Measurements from ENCODE around the gene CPT1B.
A peak's percentile ranks its signal among the peaks of the same experiment; 100 is the strongest.

Gene CPT1B

GRCh38 chr22:50585781-50586180 is 7.6 kb upstream of the CPT1B start:
- DNase-seq (ENCODE audit: low read depth in 2 of 2), result no peak

DNA sequence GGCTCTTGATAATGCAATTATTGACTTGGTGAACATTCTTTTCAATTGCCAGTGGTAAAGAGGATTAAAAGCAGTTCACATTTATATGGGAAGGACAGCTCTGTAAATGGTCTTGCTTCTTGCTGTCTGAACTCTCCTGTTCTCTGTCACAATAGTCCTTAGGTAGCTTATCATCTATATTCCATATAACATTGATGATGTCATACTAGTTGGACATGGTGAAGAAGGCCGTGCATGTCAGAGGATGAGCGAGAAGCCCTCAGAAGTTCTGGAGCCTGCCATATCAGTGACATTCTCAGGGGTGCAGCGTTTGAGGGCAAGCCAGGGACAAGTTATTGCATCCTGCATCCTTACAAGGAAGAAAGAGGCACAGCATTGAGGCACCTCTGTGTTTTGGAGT is 7.0 kb upstream of the CPT1B start:
- no peak for DNase-seq (ENCODE audit: low read depth in 2 of 2)

- DNase-seq (ENCODE audit: low read depth in 2 of 2), result no peak
Observed at GRCh38 chr22:50584106-50585096, 6.2 kb upstream of the CPT1B start.

DNA sequence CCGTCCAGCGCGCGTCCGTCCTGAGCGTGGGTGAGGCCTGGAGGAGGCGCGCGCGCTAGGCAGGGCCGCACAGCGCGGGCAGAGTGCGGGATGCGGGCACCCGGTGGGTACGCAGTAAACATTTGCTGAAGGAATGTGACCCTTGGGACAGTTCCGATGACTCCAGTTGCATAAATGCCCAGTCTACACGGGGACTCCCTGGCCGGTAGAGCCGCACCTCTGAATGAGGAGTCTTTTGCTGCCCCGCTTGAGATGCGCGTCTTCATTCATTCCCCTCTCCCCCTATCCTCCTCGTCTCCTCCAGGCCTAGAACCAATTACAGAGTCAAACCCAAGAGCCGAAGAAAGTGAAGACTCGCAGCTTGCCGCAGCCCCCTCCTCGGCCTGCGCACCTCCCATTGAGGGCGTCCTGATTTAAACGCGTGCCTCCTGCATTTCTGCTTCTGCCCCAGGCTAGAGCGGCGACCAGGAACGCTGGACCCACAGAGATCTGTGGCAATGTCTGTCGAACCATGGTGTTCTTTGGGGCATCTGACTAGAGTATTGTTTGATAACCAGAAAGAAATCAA is 5.2 kb upstream of the CPT1B start:
- no peak for DNase-seq (ENCODE audit: low read depth in 2 of 2)

DNA sequence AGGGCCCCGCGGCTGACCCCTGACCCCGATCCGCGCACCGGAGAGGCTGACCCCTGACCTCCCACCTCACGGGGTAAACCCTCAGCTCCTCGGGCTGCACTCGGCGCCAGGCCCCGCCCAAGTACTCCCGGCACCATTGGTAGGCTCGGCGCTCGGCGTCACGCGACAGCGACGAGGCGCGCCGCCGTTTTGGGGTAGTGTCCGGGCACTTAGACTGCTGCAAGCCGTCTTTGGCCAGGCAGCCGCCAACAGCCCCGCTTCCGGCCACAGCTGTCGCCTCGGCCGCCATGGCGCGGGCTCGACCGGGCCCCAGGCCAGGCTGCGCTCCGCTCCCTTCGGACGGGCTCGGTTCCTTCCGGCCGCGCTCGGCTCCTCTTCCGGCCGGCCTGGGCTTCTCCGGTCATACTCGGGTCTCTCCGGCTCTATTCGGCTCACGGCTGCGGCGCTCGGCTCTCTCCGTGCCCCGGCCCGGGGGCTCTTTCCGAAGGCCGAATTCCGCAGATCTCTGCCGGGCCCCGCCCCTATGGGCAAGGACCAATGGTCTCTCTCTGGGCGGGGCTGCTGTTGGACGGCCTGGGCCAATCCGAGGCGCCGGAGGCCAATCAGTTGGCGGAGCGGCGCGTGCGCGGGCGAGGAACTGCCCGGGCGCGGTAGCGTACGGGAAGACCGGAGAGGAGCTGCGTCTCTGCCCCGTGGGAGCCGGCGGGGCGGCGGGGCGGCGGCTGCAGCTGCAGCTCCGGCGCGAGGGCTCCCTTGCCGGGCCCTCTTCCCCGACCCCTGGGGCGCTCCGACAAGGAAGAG is 4.5 kb upstream of the CPT1B start, which contains the start of gene CHKB:
Gene CHKB (minus strand): TSS at position 357 of the 801 bp plus-strand sequence. CDS start 68 bp downstream, at position 289.
- DNase-seq (ENCODE audit: low read depth in 2 of 2), result peak; percentile 93 to 98

DNA sequence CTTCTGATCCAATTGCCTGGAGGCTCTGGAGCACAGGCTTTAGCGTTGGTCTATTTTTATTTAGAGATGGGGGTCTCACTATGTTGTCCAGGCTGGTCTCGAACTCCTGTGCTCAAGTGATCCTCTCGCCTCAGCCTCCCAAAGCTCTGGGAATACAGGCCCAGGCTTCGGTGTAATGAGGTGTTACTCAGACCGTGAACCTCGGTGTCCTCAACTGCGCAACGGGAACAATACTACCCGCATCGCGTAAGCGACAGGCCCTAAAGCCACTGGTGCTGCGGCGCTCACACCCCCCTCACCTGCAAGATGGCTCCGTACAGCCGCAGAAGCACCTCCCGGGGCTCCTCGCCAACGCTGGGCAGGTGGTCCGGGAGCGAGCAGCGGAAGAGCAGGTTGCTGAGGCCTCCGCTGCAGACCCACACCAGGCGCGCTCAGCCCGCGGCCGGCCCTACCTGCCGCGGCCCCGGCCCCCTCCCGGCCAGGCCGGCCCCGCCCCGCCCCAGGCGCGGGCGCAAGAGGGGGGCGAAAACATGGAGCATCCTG is 3.8 kb upstream of the CPT1B start:
- no peak for DNase-seq (ENCODE audit: low read depth in 2 of 2)

GRCh38 chr22:50581031-50581949 is 3.1 kb upstream of the CPT1B start:
- no peak for DNase-seq (ENCODE audit: low read depth in 2 of 2)

DNA sequence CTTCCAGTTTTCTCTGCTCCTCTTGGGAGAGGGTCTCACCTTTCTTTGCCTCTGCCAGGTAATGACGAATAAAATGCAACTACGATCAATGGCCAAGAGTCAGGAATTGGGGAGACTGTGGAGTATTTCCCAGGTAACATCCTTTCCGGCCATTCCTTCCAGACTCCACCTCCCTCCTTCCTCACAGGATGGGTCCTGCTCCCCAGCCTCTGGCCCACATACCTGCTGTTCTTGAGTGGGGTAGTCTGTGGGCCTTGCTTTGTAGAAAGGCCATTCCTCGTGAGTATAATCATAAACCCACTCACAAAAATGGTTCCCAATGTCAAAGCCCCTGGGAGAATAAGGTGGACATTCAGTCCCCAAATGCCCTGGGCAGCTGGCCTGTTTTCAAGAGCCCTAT is 1.5 kb upstream of the CPT1B start:
- no peak for DNase-seq (ENCODE audit: low read depth in 2 of 2)

- no peak for DNase-seq (ENCODE audit: low read depth in 2 of 2)
Observed at GRCh38 chr22:50578776-50579310, 616 bp upstream of the CPT1B start.

DNA sequence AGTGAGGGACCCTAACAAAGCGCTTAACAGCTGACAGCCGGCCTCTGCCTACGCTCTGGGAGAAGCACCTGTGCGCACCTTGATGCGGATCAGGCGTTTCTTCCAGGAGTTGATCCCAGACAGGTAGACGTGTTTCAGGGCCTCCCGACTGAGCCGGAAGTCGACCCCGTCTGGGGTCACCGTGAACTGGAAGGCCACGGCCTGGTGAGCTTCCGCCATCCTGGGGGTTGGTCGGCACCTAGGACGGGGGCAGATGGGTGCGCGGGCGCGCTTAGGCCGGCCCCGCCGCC is 585 bp downstream of the CPT1B start:
- DNase-seq (ENCODE audit: low read depth in 2 of 2), result no peak

GRCh38 chr22:50576806-50577696 is 1.2 kb downstream of the CPT1B start:
- no peak for DNase-seq (ENCODE audit: low read depth in 2 of 2)

DNA sequence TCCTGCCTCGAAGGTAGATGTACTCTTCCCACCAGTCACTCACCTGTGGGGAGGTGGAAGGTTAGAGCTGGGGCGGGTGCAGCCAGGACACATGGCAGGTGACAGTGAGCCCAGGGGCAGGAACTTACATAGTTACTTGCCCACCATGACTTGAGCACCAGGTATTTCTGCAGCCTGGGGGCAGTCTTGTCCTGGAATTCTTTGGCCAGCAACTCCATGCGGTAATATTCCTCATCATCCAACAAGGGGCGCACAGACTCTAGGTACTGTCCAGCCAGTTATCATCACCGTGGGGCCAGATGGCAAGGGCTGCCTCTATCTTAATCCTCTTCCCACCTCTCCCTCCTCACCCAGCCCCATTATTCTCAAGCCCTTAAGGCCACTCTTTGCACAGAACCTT is 2.2 kb downstream of the CPT1B start:
- DNase-seq (ENCODE audit: low read depth in 2 of 2), result no peak

GRCh38 chr22:50575426-50575941 is 2.7 kb downstream of the CPT1B start:
- DNase-seq (ENCODE audit: low read depth in 2 of 2), result no peak

DNA sequence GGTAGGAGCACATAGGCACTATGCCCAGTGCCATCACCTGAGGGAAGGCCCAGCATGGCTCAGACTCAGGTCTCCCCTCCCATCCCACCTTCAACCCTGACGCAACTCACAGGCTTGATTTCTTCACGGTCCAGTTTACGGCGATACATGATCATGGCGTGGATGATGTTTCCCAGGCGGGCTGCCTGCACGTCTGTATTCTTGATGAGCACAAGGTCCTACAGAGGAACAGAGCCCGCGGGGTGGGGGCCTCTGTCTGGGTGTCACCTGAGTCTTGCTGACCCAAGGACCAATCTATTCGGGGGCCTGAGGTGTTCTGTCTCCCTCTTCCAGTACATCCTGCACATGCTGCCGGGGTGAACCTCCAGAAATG is 3.9 kb downstream of the CPT1B start:
- DNase-seq (ENCODE audit: low read depth in 2 of 2), result no peak

DNA sequence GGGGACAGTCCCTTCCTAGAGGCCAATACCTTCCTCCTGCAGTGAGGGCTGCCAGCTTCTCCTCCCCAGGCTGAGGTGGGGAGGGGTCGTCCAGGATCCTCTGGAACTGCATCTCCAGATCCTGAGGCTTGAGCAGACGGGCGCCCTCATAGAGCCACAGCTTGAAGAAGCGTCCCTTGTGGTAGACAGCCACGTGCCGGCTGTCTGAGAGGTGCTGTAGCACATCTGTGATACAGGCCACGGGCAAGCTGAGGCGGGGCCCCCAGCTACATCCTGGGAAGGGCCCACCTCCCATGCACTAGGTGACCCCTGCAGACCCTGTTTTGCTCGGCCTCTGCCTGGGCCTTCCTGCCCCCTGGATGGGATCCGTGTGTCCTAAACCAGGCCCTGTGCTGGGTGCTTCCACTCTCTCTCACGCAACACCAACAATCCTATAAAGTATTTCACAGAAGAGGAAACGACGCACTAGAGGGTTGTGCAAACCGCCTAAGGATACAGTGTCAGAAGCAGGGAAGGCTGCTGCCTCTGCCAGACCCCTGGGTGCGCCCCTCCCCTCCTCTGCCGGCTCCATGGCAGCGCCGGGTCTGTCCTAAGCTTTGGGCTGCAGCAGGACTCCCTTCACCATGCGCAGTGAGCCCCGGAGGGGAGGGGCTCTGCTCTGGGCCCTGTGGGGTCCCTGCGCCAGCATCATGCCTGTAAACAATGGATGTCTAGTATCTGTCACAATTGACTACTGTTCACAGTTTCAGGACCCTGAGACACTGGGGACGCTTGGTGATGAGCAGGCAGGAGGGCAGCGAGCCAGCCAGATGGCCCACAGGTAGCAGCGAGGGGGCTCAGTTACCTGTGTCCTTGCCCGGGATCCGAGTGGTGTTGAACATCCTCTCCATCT is 4.5 kb downstream of the CPT1B start:
- no peak for DNase-seq (ENCODE audit: low read depth in 2 of 2)

DNA sequence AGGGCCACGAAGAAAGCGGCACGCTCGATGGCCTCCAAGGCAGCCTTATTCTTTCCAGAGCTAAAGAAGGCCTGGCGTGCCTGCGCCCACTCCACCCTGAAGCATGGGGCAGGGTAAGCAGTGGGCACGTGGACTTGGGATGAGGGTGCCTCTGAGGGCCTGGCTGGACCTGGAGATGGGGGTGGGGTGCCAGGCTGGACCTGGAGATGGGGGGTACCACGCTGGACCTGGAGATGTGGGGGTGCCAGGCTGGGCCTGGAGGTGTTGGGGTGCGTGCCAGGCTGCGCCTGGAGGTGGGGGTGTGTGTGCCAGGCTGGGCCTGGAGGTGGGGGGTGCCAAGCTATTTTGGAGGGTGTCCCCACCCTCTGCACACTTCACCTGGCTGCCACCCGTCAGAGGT is 5.3 kb downstream of the CPT1B start:
- no peak for DNase-seq (ENCODE audit: low read depth in 2 of 2)

- no peak for DNase-seq (ENCODE audit: low read depth in 2 of 2)
Observed at GRCh38 chr22:50571264-50572175, 6.7 kb downstream of the CPT1B start.

GRCh38 chr22:50570861-50571260 is 7.4 kb downstream of the CPT1B start:
- DNase-seq (ENCODE audit: low read depth in 2 of 2), result no peak

All from stimulated activated CD8-positive, alpha-beta memory T cell treated with anti-CD3 and anti-CD28 coated beads, Interleukin-2, amount 100 ng/mL, for 1 hour (primary cell).